Nephron progenitor cell (in vitro differentiated cells): ENCODE results near the gene POLD4.

Experiments
- DNase-seq: peaks from one replicate; pipeline ENCODE4 v3.0.0; 2021
- H3K27ac Mint-ChIP-seq: 2 replicates; pipeline ENCODE4 v1.8.0; 2021; ENCODE audit warnings: mild to moderate bottlenecking, moderate library complexity, mixed read lengths
- H3K27me3 Mint-ChIP-seq: 2 replicates; pipeline ENCODE4 v1.8.0; 2021; ENCODE audit warnings: mild to moderate bottlenecking, low read depth, mixed read lengths; ENCODE audit not compliant: poor library complexity
- H3K36me3 Mint-ChIP-seq: 2 replicates; pipeline ENCODE4 v1.8.0; 2021; ENCODE audit warnings: low read depth, mixed read lengths
- H3K4me1 Mint-ChIP-seq: 2 replicates; pipeline ENCODE4 v1.8.0; 2021; ENCODE audit warnings: mixed read lengths
- H3K4me3 Mint-ChIP-seq: 2 replicates; pipeline ENCODE4 v1.8.0; 2021; ENCODE audit warnings: mild to moderate bottlenecking, moderate library complexity, mixed read lengths
- H3K9me3 Mint-ChIP-seq: 2 replicates; pipeline ENCODE4 v1.8.0; 2021; ENCODE audit warnings: mild to moderate bottlenecking, moderate library complexity, mixed read lengths
- CTCF ChIP-seq: fragments of 200-600 bp; sonication (generic); IDR thresholded peaks from 2 replicates; pipeline ENCODE4 v1.5.0; 2021; ENCODE audit warnings: antibody characterized with exemption

POLD4 gene

GRCh38 chr11:67376063-67376820, 22.9 kb upstream of the POLD4 start:
- H3K36me3 Mint-ChIP-seq, result no peaks in the 10 kb centered on the region
- peaks cover 64% of the 10 kb centered on the region for H3K4me1 Mint-ChIP-seq
- no peaks in the 10 kb centered on the region for H3K9me3 Mint-ChIP-seq
- H3K27ac Mint-ChIP-seq, result peak overlapping the region; percentile 51
- H3K27me3 Mint-ChIP-seq, result peaks cover 2% of the 10 kb centered on the region
- H3K4me3 Mint-ChIP-seq, result peak overlapping the region; percentile 63
- no peak for TF ChIP-seq CTCF
- DNase-seq, result no peak

- H3K27ac Mint-ChIP-seq, result no peak overlapping the region
- H3K27me3 Mint-ChIP-seq, result peaks cover 2% of the 10 kb centered on the region
- DNase-seq, result no peak
- H3K9me3 Mint-ChIP-seq, result no peaks in the 10 kb centered on the region
- H3K36me3 Mint-ChIP-seq, result no peaks in the 10 kb centered on the region
- H3K4me3 Mint-ChIP-seq, result peak overlapping the region; percentile 63
- peaks cover 67% of the 10 kb centered on the region for H3K4me1 Mint-ChIP-seq
- TF ChIP-seq CTCF, result no peak
Observed at GRCh38 chr11:67375320-67376055, 22.1 kb upstream of the POLD4 start.

- no peaks in the 10 kb centered on the region for H3K9me3 Mint-ChIP-seq
- no peak for DNase-seq
- peak overlapping the region; percentile 88 for H3K4me3 Mint-ChIP-seq
- H3K27ac Mint-ChIP-seq, result no peak overlapping the region
- H3K4me1 Mint-ChIP-seq, result peaks cover 71% of the 10 kb centered on the region
- peaks cover 2% of the 10 kb centered on the region for H3K27me3 Mint-ChIP-seq
- H3K36me3 Mint-ChIP-seq, result no peaks in the 10 kb centered on the region
- no peak for TF ChIP-seq CTCF
Observed at GRCh38 chr11:67374571-67375281, 21.4 kb upstream of the POLD4 start.

DNA sequence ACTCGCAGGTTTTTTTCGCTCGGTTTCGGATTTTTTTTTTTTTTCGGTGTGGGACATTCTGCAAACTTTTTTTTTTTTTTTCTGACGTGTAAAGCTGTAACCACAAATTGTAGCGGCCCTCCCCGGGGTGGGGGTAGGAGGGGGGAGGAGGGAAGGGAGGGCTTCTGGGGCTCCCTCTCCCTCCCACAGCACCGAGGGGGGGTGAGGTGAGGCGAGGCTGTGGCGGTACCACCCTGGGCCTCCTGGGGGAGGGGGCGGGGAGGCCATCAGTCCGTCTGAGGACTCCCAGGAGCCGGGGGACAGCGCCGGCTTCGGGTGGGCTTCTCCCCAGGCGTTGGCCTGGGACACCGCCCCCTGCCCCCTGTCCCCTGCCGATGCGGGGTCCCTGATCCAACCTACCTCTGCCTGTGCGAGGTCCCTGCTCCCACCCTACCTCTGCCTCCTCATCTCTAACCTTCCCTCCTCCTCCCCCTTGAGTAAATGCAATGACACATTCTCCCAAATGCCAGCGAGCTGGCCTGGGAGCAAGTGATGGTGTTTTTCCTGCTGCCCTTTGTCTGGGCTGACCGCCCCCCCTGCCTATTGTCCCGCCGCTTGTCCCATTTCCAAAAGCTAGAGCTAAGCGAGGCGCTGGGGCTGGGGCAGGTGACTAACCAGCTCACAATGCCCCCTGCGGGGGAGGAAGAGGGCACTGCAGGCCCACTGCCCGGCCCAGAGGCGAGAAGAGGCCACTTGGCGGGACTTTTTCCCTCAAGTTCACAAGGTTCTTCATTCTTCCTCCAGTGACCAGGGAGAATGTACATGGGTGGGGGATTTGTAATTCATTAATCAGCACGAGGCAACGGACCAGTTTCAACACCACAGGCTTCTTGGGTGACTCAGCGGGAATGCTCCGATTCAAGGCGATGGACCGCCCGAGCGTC, 20.6 kb upstream of the POLD4 start:
- TF ChIP-seq CTCF, result peak; percentile 51
- peak overlapping the region; percentile 88 for H3K4me3 Mint-ChIP-seq
- H3K4me1 Mint-ChIP-seq, result peaks cover 75% of the 10 kb centered on the region
- no peaks in the 10 kb centered on the region for H3K9me3 Mint-ChIP-seq
- peaks cover 2% of the 10 kb centered on the region for H3K27me3 Mint-ChIP-seq
- peak; percentile 69 for DNase-seq
- no peaks in the 10 kb centered on the region for H3K36me3 Mint-ChIP-seq
- peak overlapping the region; percentile 68 for H3K27ac Mint-ChIP-seq

DNA sequence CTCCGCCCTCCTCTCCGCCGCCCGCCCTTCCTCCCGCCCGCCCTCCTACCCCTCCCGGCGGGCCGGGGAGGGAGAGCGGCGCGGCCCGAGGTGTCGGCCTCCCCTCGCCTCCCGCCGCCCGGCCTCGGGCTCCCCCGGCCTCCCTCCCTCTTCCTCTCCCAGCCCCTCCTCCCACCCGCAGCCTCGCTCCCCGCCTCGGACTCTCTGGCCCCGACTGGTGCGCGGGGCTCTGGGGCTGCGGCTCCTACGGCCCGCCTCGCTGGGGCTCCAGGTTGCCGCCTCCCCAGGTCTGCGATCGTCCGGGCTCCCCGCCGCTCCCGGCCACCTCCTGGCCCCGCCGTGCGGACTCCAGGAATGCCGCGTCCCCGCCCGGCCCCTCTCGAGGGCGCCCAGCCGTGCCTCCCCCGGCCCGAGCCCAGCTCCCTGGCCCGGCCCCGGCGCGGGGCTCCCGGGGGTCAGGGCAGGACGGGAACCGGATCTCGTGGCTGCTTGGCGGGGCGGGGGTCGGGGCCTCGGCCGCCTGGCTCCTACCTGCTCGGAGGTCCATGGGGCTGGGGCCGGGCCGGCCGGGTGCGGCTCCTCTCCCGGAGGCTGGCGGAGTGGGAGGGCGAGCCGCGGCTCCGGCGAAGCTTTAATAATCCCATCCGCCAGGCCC, 19.8 kb upstream of the POLD4 start, which contains the start of gene CLCF1:
Gene CLCF1 (minus strand): TSS at position 606 of the 655 bp plus-strand sequence. CDS start 59 bp downstream, at position 547.
- no peaks in the 10 kb centered on the region for H3K9me3 Mint-ChIP-seq
- peaks cover 76% of the 10 kb centered on the region for H3K4me1 Mint-ChIP-seq
- peak within 1 kb of the TSS; percentile 68 for H3K27ac Mint-ChIP-seq
- TF ChIP-seq CTCF, result no peak
- H3K4me3 Mint-ChIP-seq, result peak within 1 kb of the TSS; percentile 88
- H3K36me3 Mint-ChIP-seq, result no peaks in the 10 kb centered on the region
- peak; percentile 73 for DNase-seq
- peaks cover 2% of the 10 kb centered on the region for H3K27me3 Mint-ChIP-seq
